GM12801 (cell line): ENCODE measurements around the gene COL8A2.

Experiments used
- TF ChIP-seq, protein P1 (sequence below): IDR thresholded peaks from one replicate; pipeline ENCODE4 v1.5.1; 2011; ENCODE audit warnings: control low read depth; ENCODE audit not compliant: insufficient read length; ENCODE audit errors: extremely low read depth

Gene COL8A2

GRCh38 chr1:36124404-36125128 is 456 bp downstream of the COL8A2 start:
- TF ChIP-seq, protein P1, sequence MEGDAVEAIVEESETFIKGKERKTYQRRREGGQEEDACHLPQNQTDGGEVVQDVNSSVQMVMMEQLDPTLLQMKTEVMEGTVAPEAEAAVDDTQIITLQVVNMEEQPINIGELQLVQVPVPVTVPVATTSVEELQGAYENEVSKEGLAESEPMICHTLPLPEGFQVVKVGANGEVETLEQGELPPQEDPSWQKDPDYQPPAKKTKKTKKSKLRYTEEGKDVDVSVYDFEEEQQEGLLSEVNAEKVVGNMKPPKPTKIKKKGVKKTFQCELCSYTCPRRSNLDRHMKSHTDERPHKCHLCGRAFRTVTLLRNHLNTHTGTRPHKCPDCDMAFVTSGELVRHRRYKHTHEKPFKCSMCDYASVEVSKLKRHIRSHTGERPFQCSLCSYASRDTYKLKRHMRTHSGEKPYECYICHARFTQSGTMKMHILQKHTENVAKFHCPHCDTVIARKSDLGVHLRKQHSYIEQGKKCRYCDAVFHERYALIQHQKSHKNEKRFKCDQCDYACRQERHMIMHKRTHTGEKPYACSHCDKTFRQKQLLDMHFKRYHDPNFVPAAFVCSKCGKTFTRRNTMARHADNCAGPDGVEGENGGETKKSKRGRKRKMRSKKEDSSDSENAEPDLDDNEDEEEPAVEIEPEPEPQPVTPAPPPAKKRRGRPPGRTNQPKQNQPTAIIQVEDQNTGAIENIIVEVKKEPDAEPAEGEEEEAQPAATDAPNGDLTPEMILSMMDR = no peak

GRCh38 chr1:36123356-36123755 is 1.7 kb downstream of the COL8A2 start:
- TF ChIP-seq, protein P1 = no peak

- TF ChIP-seq, protein P1 = no peak
Observed at GRCh38 chr1:36122062-36123030, 2.7 kb downstream of the COL8A2 start.

GRCh38 chr1:36119456-36119855 is 5.6 kb downstream of the COL8A2 start:
- TF ChIP-seq, protein P1 = no peak

GRCh38 chr1:36118447-36119204 is 6.4 kb downstream of the COL8A2 start:
- TF ChIP-seq, protein P1 = no peak

- TF ChIP-seq, protein P1 = no peak
Observed at GRCh38 chr1:36116901-36117300, 8.1 kb downstream of the COL8A2 start.

GRCh38 chr1:36115931-36116330 is 9.1 kb downstream of the COL8A2 start:
- TF ChIP-seq, protein P1 = no peak
